ENCODE results near the gene TRPM4.
A peak's percentile ranks its signal among the peaks of the same experiment; 100 is the strongest.
"Not testable (repeated sequence)": the region's sequence is repeated elsewhere in the genome, so short reads cannot be mapped to it uniquely, and the experiment has no call there.

TRPM4 gene

DNA sequence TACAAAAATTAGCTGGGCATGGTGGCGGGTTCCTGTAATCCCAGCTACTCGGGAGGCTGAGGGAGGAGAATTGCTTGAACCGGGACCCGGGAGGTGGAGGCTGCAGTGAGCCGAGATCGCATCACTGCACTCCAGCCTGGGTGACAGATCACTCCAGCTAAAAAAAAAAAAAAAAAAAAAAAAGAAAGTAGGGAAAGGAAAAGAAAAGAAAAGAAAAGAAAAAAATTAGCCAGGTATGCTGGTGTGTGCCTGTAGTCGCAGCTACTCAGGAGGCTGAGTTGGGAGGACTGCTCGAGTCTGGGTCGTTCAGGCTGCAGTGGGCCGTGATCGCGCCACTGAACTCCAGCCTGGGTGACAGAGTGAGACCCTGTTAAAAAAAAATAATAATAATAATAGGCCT lies 30.4 kb upstream of the TRPM4 start:
- not testable (repeated sequence) for H3K9me3 ChIP-seq (ENCODE audit: control insufficient read depth, low read length); DNase-seq; H3K4me3 ChIP-seq (ENCODE audit: insufficient read depth, low read depth, low read length, poor library complexity, severe bottlenecking); H3K4me1 ChIP-seq (ENCODE audit: control insufficient read depth, insufficient read depth, low read length, poor library complexity, severe bottlenecking); H3K27ac ChIP-seq (ENCODE audit: insufficient read depth, low read length, poor library complexity, severe bottlenecking); H3K27me3 ChIP-seq (replicated peaks; ENCODE audit: control insufficient read depth, insufficient read depth, low read length, poor library complexity, severe bottlenecking); H3K36me3 ChIP-seq (ENCODE audit: control insufficient read depth, insufficient read depth, low read length)

DNA sequence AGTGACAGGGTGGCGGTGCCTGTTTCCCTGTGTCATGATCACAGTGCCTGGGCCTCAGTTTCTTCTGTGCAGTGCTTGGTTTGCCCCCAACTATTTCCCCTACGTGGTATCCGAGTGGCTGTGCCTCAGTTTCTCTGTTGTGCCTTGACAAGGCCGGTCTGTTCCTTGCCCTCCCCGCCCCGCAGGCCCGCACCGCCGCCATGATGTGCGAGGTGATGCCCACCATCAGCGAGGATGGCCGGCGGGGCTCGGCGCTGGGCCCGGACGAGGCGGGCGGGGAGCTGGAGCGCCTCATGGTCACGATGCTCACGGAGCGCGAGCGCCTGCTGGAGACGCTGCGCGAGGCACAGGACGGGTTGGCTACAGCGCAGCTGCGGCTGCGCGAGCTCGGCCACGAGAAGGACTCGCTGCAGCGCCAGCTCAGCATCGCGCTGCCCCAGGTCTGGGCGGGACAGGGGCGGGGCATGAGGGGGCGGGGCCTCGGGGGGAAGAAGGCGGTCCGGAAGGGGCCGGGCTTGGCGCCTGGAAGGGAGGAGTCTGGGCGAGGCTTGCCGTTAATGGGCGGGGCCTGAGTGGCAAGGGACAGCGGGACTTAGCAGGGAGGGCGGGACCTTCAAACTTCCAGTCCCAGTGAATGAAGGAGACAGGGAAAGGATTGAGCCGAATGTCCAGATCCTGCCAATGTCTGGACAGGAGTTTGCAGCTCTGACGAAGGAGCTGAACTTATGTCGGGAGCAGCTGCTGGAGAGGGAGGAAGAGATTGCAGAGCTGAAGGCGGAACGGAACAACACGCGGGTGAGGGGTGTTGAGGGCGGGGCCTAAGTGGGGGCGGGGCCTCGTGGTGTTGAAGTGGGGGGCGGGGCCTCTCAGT lies 29.7 kb upstream of the TRPM4 start:
- no peaks in the 10 kb centered on the region for H3K27me3 ChIP-seq (replicated peaks; ENCODE audit: control insufficient read depth, insufficient read depth, low read length, poor library complexity, severe bottlenecking)
- DNase-seq = peak; percentile 93 to 95 (median 93)
- peak overlapping the region; percentile 42 for H3K4me3 ChIP-seq (ENCODE audit: insufficient read depth, low read depth, low read length, poor library complexity, severe bottlenecking)
- no peaks in the 10 kb centered on the region for H3K36me3 ChIP-seq (ENCODE audit: control insufficient read depth, insufficient read depth, low read length)
- peaks cover 5% of the 10 kb centered on the region for H3K4me1 ChIP-seq (ENCODE audit: control insufficient read depth, insufficient read depth, low read length, poor library complexity, severe bottlenecking)
- H3K27ac ChIP-seq (ENCODE audit: insufficient read depth, low read length, poor library complexity, severe bottlenecking) = no peak overlapping the region
- H3K9me3 ChIP-seq (ENCODE audit: control insufficient read depth, low read length) = no peaks in the 10 kb centered on the region

DNA sequence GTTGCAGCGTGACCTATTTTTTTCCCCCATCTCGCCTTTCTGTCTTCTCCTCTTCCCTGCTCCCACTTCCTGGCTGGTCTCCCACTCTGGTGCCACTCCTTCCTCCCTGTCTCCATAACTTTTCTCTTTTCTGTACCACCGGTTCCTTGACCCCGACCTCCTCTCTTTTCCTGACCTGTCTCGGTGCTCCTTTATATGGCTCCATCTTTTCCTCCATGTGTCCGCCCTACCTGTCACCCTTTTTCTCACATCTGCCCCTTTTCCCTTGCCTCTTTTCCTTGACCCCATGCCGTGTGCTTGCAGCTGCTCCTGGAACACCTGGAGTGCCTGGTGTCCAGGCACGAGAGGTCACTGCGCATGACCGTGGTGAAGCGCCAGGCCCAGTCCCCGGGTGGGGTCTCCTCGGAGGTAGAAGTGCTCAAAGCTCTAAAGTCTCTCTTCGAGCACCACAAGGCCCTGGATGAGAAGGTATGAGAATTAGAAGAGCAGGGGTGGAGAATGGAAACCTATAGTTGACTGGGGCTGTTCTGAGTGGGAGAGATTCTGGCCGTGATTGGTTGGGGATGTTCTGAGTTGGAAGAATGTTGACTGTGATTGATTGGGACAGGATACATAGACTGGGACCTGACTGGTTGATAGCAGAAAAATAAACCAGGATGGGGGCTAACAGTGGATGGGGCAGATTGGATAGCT lies 28.9 kb upstream of the TRPM4 start:
- no peak overlapping the region for H3K4me3 ChIP-seq (ENCODE audit: insufficient read depth, low read depth, low read length, poor library complexity, severe bottlenecking)
- DNase-seq = no peak
- no peaks in the 10 kb centered on the region for H3K27me3 ChIP-seq (replicated peaks; ENCODE audit: control insufficient read depth, insufficient read depth, low read length, poor library complexity, severe bottlenecking)
- no peaks in the 10 kb centered on the region for H3K9me3 ChIP-seq (ENCODE audit: control insufficient read depth, low read length)
- H3K27ac ChIP-seq (ENCODE audit: insufficient read depth, low read length, poor library complexity, severe bottlenecking) = no peak overlapping the region
- H3K36me3 ChIP-seq (ENCODE audit: control insufficient read depth, insufficient read depth, low read length) = no peaks in the 10 kb centered on the region
- peaks cover 10% of the 10 kb centered on the region for H3K4me1 ChIP-seq (ENCODE audit: control insufficient read depth, insufficient read depth, low read length, poor library complexity, severe bottlenecking)

DNA sequence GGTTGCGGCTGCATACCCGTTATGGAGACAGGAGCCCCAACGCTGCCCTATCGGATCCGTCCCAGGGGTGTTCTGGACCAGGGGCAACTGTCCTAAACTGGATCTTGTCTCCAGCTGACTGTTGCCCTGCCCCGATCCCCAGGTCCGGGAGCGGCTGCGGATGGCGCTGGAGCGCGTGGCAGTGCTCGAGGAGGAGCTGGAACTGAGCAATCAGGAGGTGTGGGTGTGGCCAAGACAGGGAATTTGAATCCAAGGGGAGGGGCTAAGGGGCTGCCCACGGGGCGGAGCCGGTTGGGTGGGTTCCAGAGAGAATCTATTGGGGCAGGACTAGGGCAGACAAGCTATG lies 28.4 kb upstream of the TRPM4 start:
- no peaks in the 10 kb centered on the region for H3K36me3 ChIP-seq (ENCODE audit: control insufficient read depth, insufficient read depth, low read length)
- H3K9me3 ChIP-seq (ENCODE audit: control insufficient read depth, low read length) = no peaks in the 10 kb centered on the region
- H3K4me3 ChIP-seq (ENCODE audit: insufficient read depth, low read depth, low read length, poor library complexity, severe bottlenecking) = no peak overlapping the region
- no peaks in the 10 kb centered on the region for H3K27me3 ChIP-seq (replicated peaks; ENCODE audit: control insufficient read depth, insufficient read depth, low read length, poor library complexity, severe bottlenecking)
- DNase-seq = no peak
- H3K4me1 ChIP-seq (ENCODE audit: control insufficient read depth, insufficient read depth, low read length, poor library complexity, severe bottlenecking) = peaks cover 14% of the 10 kb centered on the region
- H3K27ac ChIP-seq (ENCODE audit: insufficient read depth, low read length, poor library complexity, severe bottlenecking) = no peak overlapping the region

DNA sequence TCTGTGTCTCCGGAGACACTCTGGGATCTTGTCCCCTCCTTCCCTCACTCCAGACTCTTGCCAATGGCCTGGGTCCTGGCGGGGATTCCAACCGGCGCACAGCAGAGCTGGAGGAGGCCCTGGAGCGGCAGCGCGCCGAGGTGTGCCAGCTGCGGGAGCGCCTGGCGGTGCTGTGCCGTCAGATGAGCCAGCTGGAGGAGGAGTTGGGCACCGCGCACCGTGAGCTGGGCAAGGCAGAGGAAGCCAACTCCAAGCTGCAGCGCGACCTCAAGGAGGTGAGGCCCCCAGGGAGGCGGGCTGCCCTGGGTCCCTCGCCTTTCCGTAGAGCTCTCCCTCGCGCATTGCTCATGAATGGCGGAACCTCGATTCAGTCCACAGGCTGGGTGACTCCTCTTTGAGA lies 27.3 kb upstream of the TRPM4 start:
- Histone ChIP-seq H3K36me3 (ENCODE audit: control insufficient read depth, insufficient read depth, low read length) (no peaks in the 10 kb centered on the region), H3K27ac (ENCODE audit: insufficient read depth, low read length, poor library complexity, severe bottlenecking) (no peak overlapping the region), H3K4me3 (ENCODE audit: insufficient read depth, low read depth, low read length, poor library complexity, severe bottlenecking) (no peak overlapping the region), H3K9me3 (ENCODE audit: control insufficient read depth, low read length) (no peaks in the 10 kb centered on the region), H3K27me3 (replicated peaks; ENCODE audit: control insufficient read depth, insufficient read depth, low read length, poor library complexity, severe bottlenecking) (no peaks in the 10 kb centered on the region), H3K4me1 (ENCODE audit: control insufficient read depth, insufficient read depth, low read length, poor library complexity, severe bottlenecking) (peaks cover 17% of the 10 kb centered on the region)
- no peak for DNase-seq

DNA sequence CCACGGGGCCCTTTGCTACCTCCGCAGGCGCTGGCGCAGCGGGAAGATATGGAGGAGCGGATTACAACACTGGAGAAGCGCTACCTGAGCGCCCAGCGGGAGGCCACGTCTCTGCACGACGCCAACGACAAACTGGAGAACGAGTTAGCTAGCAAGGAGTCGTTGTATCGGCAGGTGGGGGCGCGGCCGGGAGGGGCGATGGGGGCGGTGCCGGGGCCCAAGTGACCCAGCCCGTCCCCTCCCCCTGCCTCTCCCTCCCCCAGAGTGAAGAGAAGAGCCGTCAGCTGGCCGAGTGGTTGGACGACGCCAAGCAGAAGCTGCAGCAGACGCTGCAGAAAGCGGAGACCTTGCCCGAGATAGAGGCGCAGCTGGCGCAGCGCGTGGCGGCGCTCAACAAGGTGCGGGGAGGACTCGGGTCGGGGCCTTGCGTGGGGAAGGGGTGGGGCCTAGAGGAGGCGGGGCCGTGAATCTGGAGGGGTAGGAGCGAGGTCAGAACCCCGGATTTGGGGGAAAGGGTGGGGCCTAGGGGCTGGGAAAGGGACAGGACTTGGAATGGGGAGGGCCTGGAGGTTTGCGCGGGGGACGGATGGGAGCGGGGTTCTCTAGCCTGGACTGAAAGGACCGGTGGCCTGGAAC lies 24.5 kb upstream of the TRPM4 start:
- no peak for DNase-seq
- H3K27me3 ChIP-seq (replicated peaks; ENCODE audit: control insufficient read depth, insufficient read depth, low read length, poor library complexity, severe bottlenecking) = no peaks in the 10 kb centered on the region
- no peaks in the 10 kb centered on the region for H3K9me3 ChIP-seq (ENCODE audit: control insufficient read depth, low read length)
- H3K4me1 ChIP-seq (ENCODE audit: control insufficient read depth, insufficient read depth, low read length, poor library complexity, severe bottlenecking) = peaks cover 12% of the 10 kb centered on the region
- no peak overlapping the region for H3K27ac ChIP-seq (ENCODE audit: insufficient read depth, low read length, poor library complexity, severe bottlenecking)
- H3K36me3 ChIP-seq (ENCODE audit: control insufficient read depth, insufficient read depth, low read length) = no peaks in the 10 kb centered on the region
- peak overlapping the region; percentile 35 for H3K4me3 ChIP-seq (ENCODE audit: insufficient read depth, low read depth, low read length, poor library complexity, severe bottlenecking)

DNA sequence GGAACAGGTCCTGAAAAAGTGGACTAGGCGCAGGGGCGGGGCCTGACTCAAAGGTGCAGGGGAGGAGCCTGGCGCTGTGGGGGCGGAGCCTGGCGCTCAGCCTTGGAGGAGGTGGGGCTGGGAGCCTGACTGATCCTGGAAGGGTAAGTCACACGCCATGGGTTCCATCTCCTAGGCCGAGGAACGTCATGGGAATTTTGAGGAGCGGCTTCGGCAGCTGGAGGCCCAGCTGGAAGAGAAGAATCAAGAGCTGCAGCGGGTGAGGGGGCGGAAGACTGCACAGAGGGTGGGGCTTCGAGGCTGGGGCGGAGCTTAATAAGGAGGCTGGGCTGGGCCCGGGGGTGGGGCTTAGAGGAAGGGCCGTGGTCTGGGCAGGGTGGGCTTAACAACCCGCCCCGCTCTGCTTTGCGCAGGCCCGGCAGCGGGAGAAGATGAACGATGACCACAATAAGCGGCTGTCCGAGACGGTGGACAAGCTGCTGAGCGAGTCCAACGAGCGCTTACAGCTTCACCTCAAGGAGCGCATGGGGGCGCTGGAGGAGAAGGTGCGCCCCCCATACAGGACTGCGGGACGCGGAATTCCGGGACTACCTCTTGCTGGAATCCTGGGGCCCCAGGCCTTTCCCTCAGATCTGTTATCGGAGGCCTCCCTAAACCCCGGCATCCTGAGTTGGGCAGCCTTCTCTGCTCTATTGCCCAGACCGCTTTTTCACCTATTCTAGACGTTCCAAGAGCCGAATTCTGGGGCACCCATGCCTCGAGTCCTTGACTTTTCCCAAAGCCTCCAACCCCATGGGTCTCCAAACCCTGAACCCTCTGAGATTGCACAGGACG lies 23.8 kb upstream of the TRPM4 start:
- Histone ChIP-seq H3K4me3 (ENCODE audit: insufficient read depth, low read depth, low read length, poor library complexity, severe bottlenecking) (peak overlapping the region; percentile 35), H3K4me1 (ENCODE audit: control insufficient read depth, insufficient read depth, low read length, poor library complexity, severe bottlenecking) (peaks cover 12% of the 10 kb centered on the region), H3K27ac (ENCODE audit: insufficient read depth, low read length, poor library complexity, severe bottlenecking) (no peak overlapping the region), H3K9me3 (ENCODE audit: control insufficient read depth, low read length) (no peaks in the 10 kb centered on the region), H3K36me3 (ENCODE audit: control insufficient read depth, insufficient read depth, low read length) (no peaks in the 10 kb centered on the region), H3K27me3 (replicated peaks; ENCODE audit: control insufficient read depth, insufficient read depth, low read length, poor library complexity, severe bottlenecking) (no peaks in the 10 kb centered on the region)
- DNase-seq = no peak

DNA sequence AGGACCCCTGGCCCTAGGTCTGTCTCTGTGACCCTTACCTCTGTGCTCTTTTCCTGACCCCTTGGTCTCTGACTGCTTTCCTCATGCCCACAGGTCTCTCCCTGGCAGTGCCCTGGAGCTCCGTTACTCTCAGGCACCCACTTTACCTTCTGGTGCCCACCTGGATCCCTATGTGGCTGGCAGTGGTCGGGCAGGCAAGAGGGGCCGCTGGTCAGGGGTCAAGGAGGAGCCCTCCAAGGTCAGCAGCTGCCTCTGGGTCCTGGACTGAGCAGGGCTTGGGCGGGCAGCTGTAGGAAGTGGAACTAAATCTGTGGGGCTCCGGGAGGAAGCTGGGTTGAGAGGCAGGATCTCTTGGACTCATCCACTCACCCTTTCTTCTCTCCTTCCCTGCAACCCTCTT lies 21.9 kb upstream of the TRPM4 start:
- Histone ChIP-seq H3K4me3 (ENCODE audit: insufficient read depth, low read depth, low read length, poor library complexity, severe bottlenecking) (no peak overlapping the region), H3K27me3 (replicated peaks; ENCODE audit: control insufficient read depth, insufficient read depth, low read length, poor library complexity, severe bottlenecking) (no peaks in the 10 kb centered on the region), H3K4me1 (ENCODE audit: control insufficient read depth, insufficient read depth, low read length, poor library complexity, severe bottlenecking) (peaks cover 12% of the 10 kb centered on the region), H3K9me3 (ENCODE audit: control insufficient read depth, low read length) (no peaks in the 10 kb centered on the region), H3K36me3 (ENCODE audit: control insufficient read depth, insufficient read depth, low read length) (no peaks in the 10 kb centered on the region), H3K27ac (ENCODE audit: insufficient read depth, low read length, poor library complexity, severe bottlenecking) (no peak overlapping the region)
- DNase-seq = no peak

DNA sequence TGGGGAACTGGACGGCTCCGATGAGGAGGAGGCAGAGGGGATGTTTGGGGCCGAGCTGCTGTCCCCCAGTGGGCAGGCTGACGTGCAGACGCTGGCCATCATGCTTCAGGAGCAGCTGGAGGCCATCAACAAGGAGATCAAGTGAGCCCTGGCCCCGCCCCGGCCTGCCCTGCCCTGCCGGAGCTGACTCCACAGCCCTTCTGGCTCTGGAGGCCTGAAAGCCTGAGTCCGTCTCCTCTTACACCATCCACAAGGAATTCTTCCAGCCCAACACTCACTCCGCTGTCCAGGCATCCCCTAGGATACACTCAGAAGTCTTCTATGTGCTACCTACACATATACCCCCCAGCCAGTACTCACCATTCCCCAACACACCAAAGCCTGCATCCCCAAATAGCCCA lies 20.8 kb upstream of the TRPM4 start:
- no peak overlapping the region for H3K4me3 ChIP-seq (ENCODE audit: insufficient read depth, low read depth, low read length, poor library complexity, severe bottlenecking)
- DNase-seq = no peak
- H3K9me3 ChIP-seq (ENCODE audit: control insufficient read depth, low read length) = no peaks in the 10 kb centered on the region
- H3K36me3 ChIP-seq (ENCODE audit: control insufficient read depth, insufficient read depth, low read length) = no peaks in the 10 kb centered on the region
- H3K4me1 ChIP-seq (ENCODE audit: control insufficient read depth, insufficient read depth, low read length, poor library complexity, severe bottlenecking) = peaks cover 12% of the 10 kb centered on the region
- H3K27me3 ChIP-seq (replicated peaks; ENCODE audit: control insufficient read depth, insufficient read depth, low read length, poor library complexity, severe bottlenecking) = no peaks in the 10 kb centered on the region
- no peak overlapping the region for H3K27ac ChIP-seq (ENCODE audit: insufficient read depth, low read length, poor library complexity, severe bottlenecking)
